Measurements from ENCODE around the gene PYROXD2. TPM values are rescaled to one million over a fixed set of nuclear protein-coding genes. Genes with fewer than 3 reads are reported as not detected.

The PYROXD2 gene
- total RNA-seq, 1 experiment from 2014 or later: 4.0 TPM

GRCh38 chr10:98337484-98337883, 77.5 kb downstream of the PYROXD2 start:
- no peak for DNase-seq (ENCODE audit: unreplicated experiment)
- intact Hi-C loops (cut with micrococcal nuclease): no loop called here
- no peaks in the 10 kb centered on the region for H3K36me3 Mint-ChIP-seq (ENCODE audit: insufficient read depth, unreplicated experiment)
- ChIA-PET POLR2A (interaction anchor here (1.3 kb wide), 1 partner anchor 33 kb away, joined by 3 read pairs; no protein-coding TSS in a partner anchor), CTCF (interaction anchor here (0.6 to 1.1 kb wide), 4 partner anchors 23 to 168 kb away, joined by 3 to 4 read pairs (median 3); no protein-coding TSS in a partner anchor)
- H3K4me1 Mint-ChIP-seq (ENCODE audit: insufficient read depth, unreplicated experiment): no peaks in the 10 kb centered on the region
- no peak overlapping the region for H3K4me3 Mint-ChIP-seq (ENCODE audit: unreplicated experiment)
- TF ChIP-seq CTCF (IDR thresholded peaks at IDR 0.05; ENCODE audit: unreplicated experiment): no peak
- H3K27me3 Mint-ChIP-seq (ENCODE audit: insufficient read depth, unreplicated experiment): peaks cover 11% of the 10 kb centered on the region
- H3K9me3 Mint-ChIP-seq (ENCODE audit: unreplicated experiment): no peaks in the 10 kb centered on the region
- BruUV-seq (replicated peaks): no TSS peak
- H3K27ac Mint-ChIP-seq (ENCODE audit: low read depth, unreplicated experiment): no peak overlapping the region

Small RNA genes lying within 50 kb of the gene (microRNA-seq; reads per million reads assigned to microRNA genes)
- 10.8 reads per million, percentile 51 among the genes with 10 or more reads in this experiment for gene MIR1287
- 0.79 reads per million for gene MIR4685

Other genes with a start within 250 kb of the PYROXD2 start
- not detected in 2 replicates for gene LOXL4, start 147.0 kb downstream of the PYROXD2 start, total RNA-seq (2022)
- 40.5 and 41.8 TPM in 2 replicates for gene HPS1, start 31.8 kb upstream of the PYROXD2 start, total RNA-seq (2022)

All from MCF 10A (cell line).